ENCODE data around the gene HCN2.

DNA sequence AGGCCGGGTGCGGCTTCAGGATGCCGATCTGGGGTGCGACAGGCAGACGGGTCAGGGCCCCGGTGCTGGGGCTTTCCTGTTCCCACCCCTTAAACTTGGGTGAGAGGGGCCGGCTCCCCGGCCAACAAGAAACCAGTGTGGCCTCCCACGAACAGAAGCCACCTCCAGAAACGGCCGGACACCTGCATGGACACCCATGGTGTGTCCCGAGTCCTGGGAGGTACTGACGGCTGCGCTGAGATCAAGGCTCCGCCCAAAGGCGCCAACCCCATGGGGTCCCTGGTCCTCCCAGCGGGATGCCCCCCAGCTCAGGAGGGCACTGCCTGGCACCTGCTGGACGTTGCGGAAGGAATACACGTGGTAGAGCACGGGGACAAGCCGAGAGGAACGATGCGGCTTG, 32.1 kb downstream of the HCN2 start:
- TF ChIP-seq, protein P1, sequence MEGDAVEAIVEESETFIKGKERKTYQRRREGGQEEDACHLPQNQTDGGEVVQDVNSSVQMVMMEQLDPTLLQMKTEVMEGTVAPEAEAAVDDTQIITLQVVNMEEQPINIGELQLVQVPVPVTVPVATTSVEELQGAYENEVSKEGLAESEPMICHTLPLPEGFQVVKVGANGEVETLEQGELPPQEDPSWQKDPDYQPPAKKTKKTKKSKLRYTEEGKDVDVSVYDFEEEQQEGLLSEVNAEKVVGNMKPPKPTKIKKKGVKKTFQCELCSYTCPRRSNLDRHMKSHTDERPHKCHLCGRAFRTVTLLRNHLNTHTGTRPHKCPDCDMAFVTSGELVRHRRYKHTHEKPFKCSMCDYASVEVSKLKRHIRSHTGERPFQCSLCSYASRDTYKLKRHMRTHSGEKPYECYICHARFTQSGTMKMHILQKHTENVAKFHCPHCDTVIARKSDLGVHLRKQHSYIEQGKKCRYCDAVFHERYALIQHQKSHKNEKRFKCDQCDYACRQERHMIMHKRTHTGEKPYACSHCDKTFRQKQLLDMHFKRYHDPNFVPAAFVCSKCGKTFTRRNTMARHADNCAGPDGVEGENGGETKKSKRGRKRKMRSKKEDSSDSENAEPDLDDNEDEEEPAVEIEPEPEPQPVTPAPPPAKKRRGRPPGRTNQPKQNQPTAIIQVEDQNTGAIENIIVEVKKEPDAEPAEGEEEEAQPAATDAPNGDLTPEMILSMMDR (conservative IDR thresholded peaks at IDR 0.05; ENCODE audit: low read depth, low read length): no peak
- no peak for TF ChIP-seq EZH2 (IDR thresholded peaks at IDR 0.05; ENCODE audit: low read length, unreplicated experiment)
